Ovary (tissue), 9 donors: ENCODE results near the gene CRACR2B. TPM values are rescaled to one million over a fixed set of nuclear protein-coding genes. Genes with fewer than 3 reads are reported as not detected.
A peak's percentile ranks its signal among the peaks of the same experiment; 100 is the strongest.

Experiments used
- DNase-seq, 5 donors: peaks; one replicate each; pipeline ENCODE4 v3.0.0-alpha.2; 2019 to 2020
- H3K27ac ChIP-seq, 2 donors: fragments of 200-600 bp; one replicate each; pipeline versions ENCODE4 v1.5.1 to v1.8.0; 2019 to 2022
- H3K27me3 ChIP-seq: fragments of 200-600 bp; one replicate; pipeline ENCODE4 v1.8.0; 2022
- H3K36me3 ChIP-seq: fragments of 200-600 bp; sonication (generic); one replicate; pipeline ENCODE4 v1.5.1; 2019
- H3K4me1 ChIP-seq: one replicate; pipeline ENCODE4 v1.8.1; 2013; ENCODE audit warnings: mild to moderate bottlenecking, moderate library complexity; ENCODE audit not compliant: insufficient read depth
- H3K4me3 ChIP-seq: fragments of 200-600 bp; sonication (generic); one replicate; pipeline ENCODE4 v1.5.1; 2017
- H3K9me3 ChIP-seq, 2 donors: fragments of 200-600 bp in 1 of 2; sonication (generic) in 1 of 2; one replicate each; pipeline versions ENCODE4 v1.5.1 to v1.8.1; 2013 to 2019; ENCODE audit warnings: mild to moderate bottlenecking in 1 of 2, moderate library complexity in 1 of 2
- EP300 ChIP-seq: sonication (generic); formaldehyde crosslinking; IDR thresholded peaks from one replicate; pipeline ENCODE4 v1.6.1; 2017; ENCODE audit warnings: antibody characterized with exemption
- POLR2A ChIP-seq: fragments of 450-650 bp; IDR thresholded peaks from one replicate; pipeline ENCODE4 v1.6.1; 2017; ENCODE audit warnings: antibody characterized with exemption, mild to moderate bottlenecking, moderate library complexity
- WGBS, 3 donors: extraction: QIAGEN DNeasy Blood & Tissue Kit in 1 of 3; methylation state at CpG; one replicate each; pipeline versions ENCODE4 v1.1.5 to v1.1.7; 2013 to 2017; 5-methylcytosine and 5-hydroxymethylcytosine counted together
- intact Hi-C, 4 donors: fragments of 100-400 bp; cut with DNase I; formaldehyde crosslinking; loops; one replicate each; pipeline versions ENCODE4 v1.11.0 to v1.15.1; 2022 to 2023
- polyA plus RNA-seq, 2 donors: library from polyadenylated mRNA; stranded (reverse); fragments of 200-250 nt in 1 of 2; fragments of 350-450 nt in 1 of 2; fragmentation: Illumina TruSeq in 1 of 2; extraction: RNeasy Lipid Tissue Mini Kit (QIAGEN cat#74804) in 1 of 2; gene quantifications; one replicate each; pipeline ENCODE4 v1.2.3, GENCODE V29; 2013 to 2014
- total RNA-seq, 7 donors: library from RNA; depleted of rRNA in 2 of 7; stranded (reverse); fragments of >200 nt in 2 of 7; fragmentation: NEBNext Ultra II Directional in 3 of 7; extraction: Animal tissue kit (Norgen Biotek cat#: 25700) in 3 of 7; gene quantifications; one replicate each; pipeline versions ENCODE4 v1.1.0 to v1.2.4, GENCODE V29; 2016 to 2023
- TF ChIP-seq, protein P1 (sequence below), 3 donors: fragments of 450-650 bp in 2 of 3; fragments of 200-600 bp in 1 of 3; IDR thresholded peaks; one replicate each; pipeline versions ENCODE4 v1.5.1 to v1.8.0; 2016 to 2022; ENCODE audit warnings: antibody characterized with exemption in 3 of 3, mild to moderate bottlenecking in 1 of 3
- donor health status: DM: no; HTN: no; CAD: no; lungs with moderate emphysema.
- donor health status: DM: no; HTN: no; CAD: no.
- donor health status: Bipolar disorder and iron deficiency.
- donor health status: DM: yes; HTN: yes; CAD: no.
- donor health status: DM: no; HTN: no; CAD: no.
- donor health status: DM: yes; HTN: yes; CAD: no.

Gene CRACR2B
- total and polyA plus RNA-seq, 9 donors: 0.18 to 6.5 (median 3.9) TPM

- H3K4me1 ChIP-seq: peaks cover 14% of the 10 kb centered on the region
- peak within 1 kb of the TSS; percentile 64 to 90 for H3K27ac ChIP-seq
- WGBS, 3 donors: 9 to 12% (median 10%) methylated on average over 20 of the region's 20 CpGs
These were observed 9.2 kb upstream of the CRACR2B start, which contains the start of gene PNPLA2 for GRCh38 chr11:818396-819128. Gene PNPLA2, plus strand, starts transcription at chr11:818914. Its CDS starts 805 bp downstream, at chr11:819719.

DNA sequence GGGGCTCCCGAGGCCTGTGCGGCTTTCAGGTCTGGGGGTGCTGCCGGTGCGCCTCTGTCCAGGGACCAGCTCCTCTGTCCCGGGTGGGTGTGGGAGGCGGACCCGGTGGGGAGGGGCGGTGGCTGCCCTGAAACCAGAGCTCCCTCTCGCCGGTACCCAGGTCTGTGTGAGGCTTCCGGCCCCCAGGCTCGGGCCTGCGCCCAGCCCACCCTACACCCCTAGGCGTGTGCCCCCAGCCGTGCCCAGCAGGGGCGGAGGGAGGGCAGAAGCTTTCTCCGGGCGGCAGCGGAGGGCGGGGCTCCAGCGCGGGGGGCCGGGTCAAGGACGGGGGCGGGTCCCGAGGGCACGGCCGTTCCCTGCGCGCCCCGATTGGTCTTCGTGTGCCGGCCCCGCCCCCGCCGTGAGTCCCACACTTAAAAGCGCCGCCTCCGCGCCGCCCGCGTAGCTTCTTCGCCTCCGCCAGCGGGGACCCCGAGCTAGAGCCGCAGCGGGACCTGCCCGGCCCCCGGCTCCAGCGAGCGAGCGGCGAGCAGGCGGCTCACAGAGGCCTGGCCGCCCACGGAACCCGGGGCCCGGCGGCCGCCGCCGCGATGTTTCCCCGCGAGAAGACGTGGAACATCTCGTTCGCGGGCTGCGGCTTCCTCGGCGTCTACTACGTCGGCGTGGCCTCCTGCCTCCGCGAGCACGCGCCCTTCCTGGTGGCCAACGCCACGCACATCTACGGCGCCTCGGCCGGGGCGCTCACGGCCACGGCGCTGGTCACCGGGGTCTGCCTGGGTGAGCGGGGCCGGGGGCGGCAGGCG is 8.4 kb upstream of the CRACR2B start:
- Histone ChIP-seq H3K4me1 (peaks cover 14% of the 10 kb centered on the region), H3K4me3 (peak overlapping the region; percentile 86), H3K36me3 (peaks cover 2% of the 10 kb centered on the region), H3K27me3 (no peaks in the 10 kb centered on the region), H3K9me3 (no peaks in the 10 kb centered on the region), H3K27ac (peak overlapping the region; percentile 64 to 90)
- WGBS, 3 donors: 0 to 1% (median 1%) methylated on average over 31 to 96 of the region's 96 CpGs
- intact Hi-C loops: no loop called here
- TF ChIP-seq EP300 (no peak), POLR2A (peak; percentile 80)
- TF ChIP-seq, protein P1, sequence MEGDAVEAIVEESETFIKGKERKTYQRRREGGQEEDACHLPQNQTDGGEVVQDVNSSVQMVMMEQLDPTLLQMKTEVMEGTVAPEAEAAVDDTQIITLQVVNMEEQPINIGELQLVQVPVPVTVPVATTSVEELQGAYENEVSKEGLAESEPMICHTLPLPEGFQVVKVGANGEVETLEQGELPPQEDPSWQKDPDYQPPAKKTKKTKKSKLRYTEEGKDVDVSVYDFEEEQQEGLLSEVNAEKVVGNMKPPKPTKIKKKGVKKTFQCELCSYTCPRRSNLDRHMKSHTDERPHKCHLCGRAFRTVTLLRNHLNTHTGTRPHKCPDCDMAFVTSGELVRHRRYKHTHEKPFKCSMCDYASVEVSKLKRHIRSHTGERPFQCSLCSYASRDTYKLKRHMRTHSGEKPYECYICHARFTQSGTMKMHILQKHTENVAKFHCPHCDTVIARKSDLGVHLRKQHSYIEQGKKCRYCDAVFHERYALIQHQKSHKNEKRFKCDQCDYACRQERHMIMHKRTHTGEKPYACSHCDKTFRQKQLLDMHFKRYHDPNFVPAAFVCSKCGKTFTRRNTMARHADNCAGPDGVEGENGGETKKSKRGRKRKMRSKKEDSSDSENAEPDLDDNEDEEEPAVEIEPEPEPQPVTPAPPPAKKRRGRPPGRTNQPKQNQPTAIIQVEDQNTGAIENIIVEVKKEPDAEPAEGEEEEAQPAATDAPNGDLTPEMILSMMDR (IDR thresholded peaks at IDR 0.05): peak in 2 of 3 donors; percentile 14 to 47
- peak; percentile 90 to 94 (median 92) for DNase-seq

More at GRCh38 chr11:818396-819128, 9.2 kb upstream of the CRACR2B start, which contains the start of gene PNPLA2:
- no peaks in the 10 kb centered on the region for H3K9me3 ChIP-seq
- TF ChIP-seq, protein P1 (IDR thresholded peaks at IDR 0.05): no peak
- peak; percentile 37 for TF ChIP-seq POLR2A
- H3K36me3 ChIP-seq: peaks cover 2% of the 10 kb centered on the region
- DNase-seq: peak in 3 of 5 donors; percentile 65 to 79 (median 78)
- no peaks in the 10 kb centered on the region for H3K27me3 ChIP-seq
- H3K4me3 ChIP-seq: peak within 1 kb of the TSS; percentile 86
- intact Hi-C loops: no loop called here

- Histone ChIP-seq H3K4me3 (peak overlapping the region; percentile 86), H3K4me1 (peaks cover 14% of the 10 kb centered on the region), H3K36me3 (peaks cover 2% of the 10 kb centered on the region), H3K27me3 (no peaks in the 10 kb centered on the region), H3K9me3 (no peaks in the 10 kb centered on the region), H3K27ac (peak overlapping the region; percentile 64 to 90)
- 1 to 2% (median 2%) methylated on average over 47 of the region's 47 CpGs for WGBS, 3 donors
- DNase-seq: peak; percentile 69 to 87 (median 83)
- TF ChIP-seq POLR2A: no peak
- TF ChIP-seq, protein P1 (IDR thresholded peaks at IDR 0.05): no peak
- TF ChIP-seq EP300: no peak
- intact Hi-C loops: no loop called here
These were observed 7.6 kb upstream of the CRACR2B start for GRCh38 chr11:819943-820649.
